Type B pancreatic cell (in vitro differentiated cells): ENCODE measurements around the gene SNX32. TPM values are rescaled to one million over a fixed set of nuclear protein-coding genes. Genes with fewer than 3 reads are reported as not detected.

ENCODE experiments used
- DNase-seq: peaks from one replicate; pipeline ENCODE4 v3.0.0; 2021; ENCODE audit warnings: mixed read lengths; ENCODE audit not compliant: unreplicated experiment; ENCODE audit errors: extremely low spot score
- H3K27ac Mint-ChIP-seq: 2 replicates; pipeline ENCODE4 v1.8.0; 2021; ENCODE audit warnings: mild to moderate bottlenecking, mixed read lengths
- H3K27me3 Mint-ChIP-seq: 2 replicates; pipeline ENCODE4 v1.8.0; 2021; ENCODE audit warnings: mixed read lengths
- H3K36me3 Mint-ChIP-seq: 2 replicates; pipeline ENCODE4 v1.8.0; 2021; ENCODE audit warnings: mixed read lengths
- H3K4me1 Mint-ChIP-seq: one replicate; pipeline ENCODE4 v1.8.0; 2021; ENCODE audit warnings: mixed read lengths; ENCODE audit not compliant: unreplicated experiment
- H3K4me3 Mint-ChIP-seq: 2 replicates; pipeline ENCODE4 v1.8.0; 2021; ENCODE audit warnings: mild to moderate bottlenecking, mixed read lengths
- H3K9me3 Mint-ChIP-seq: 2 replicates; pipeline ENCODE4 v1.8.0; 2021; ENCODE audit warnings: mixed read lengths
- CTCF ChIP-seq: fragments of 200-600 bp; sonication (generic); conservative IDR thresholded peaks from 2 replicates; pipeline ENCODE4 v1.5.0; 2021; ENCODE audit warnings: antibody characterized with exemption, mild to moderate bottlenecking
- total RNA-seq: library from RNA; stranded (reverse); gene quantifications from 2 replicates; pipeline ENCODE4 v1.2.1, GENCODE V29; 2021; ENCODE audit warnings: low replicate concordance

The SNX32 gene
- total RNA-seq, 1 donor from 2014 or later = 4.2 TPM

- Mint-ChIP-seq H3K36me3 (no peaks in the 10 kb centered on the region), H3K27me3 (peaks cover 5% of the 10 kb centered on the region), H3K9me3 (no peaks in the 10 kb centered on the region), H3K4me3 (peak within 1 kb of the TSS; percentile 94), H3K27ac (peak within 1 kb of the TSS; percentile 88), H3K4me1 (peaks cover 5% of the 10 kb centered on the region)
- no peak for DNase-seq
- no peak for TF ChIP-seq CTCF
These were observed 39.0 kb downstream of the SNX32 start, which contains the start of gene EFEMP2 for GRCh38 chr11:65872586-65873317. TSS of gene EFEMP2 (minus strand) at chr11:65872800. CDS start at chr11:65872354, 446 bp downstream.

- TF ChIP-seq CTCF = no peak
- Mint-ChIP-seq H3K27ac (peak overlapping the region; percentile 88), H3K4me1 (peaks cover 4% of the 10 kb centered on the region), H3K36me3 (no peaks in the 10 kb centered on the region), H3K4me3 (peak overlapping the region; percentile 94), H3K27me3 (peaks cover 5% of the 10 kb centered on the region), H3K9me3 (no peaks in the 10 kb centered on the region)
- DNase-seq = peak; percentile 96
These were observed 39.8 kb downstream of the SNX32 start for GRCh38 chr11:65873318-65874156.

GRCh38 chr11:65879617-65880016, 45.9 kb downstream of the SNX32 start, which contains the start of gene CTSW:
TSS of gene CTSW (plus strand) at chr11:65879837. CDS start at chr11:65879855, 18 bp downstream.
- H3K4me3 Mint-ChIP-seq = no peak within 1 kb of the TSS
- H3K9me3 Mint-ChIP-seq = no peaks in the 10 kb centered on the region
- H3K27ac Mint-ChIP-seq = no peak within 1 kb of the TSS
- TF ChIP-seq CTCF = no peak
- peaks cover 3% of the 10 kb centered on the region for H3K36me3 Mint-ChIP-seq
- peaks cover 3% of the 10 kb centered on the region for H3K4me1 Mint-ChIP-seq
- DNase-seq = no peak
- H3K27me3 Mint-ChIP-seq = no peaks in the 10 kb centered on the region

GRCh38 chr11:65880027-65880426, 46.3 kb downstream of the SNX32 start:
- Mint-ChIP-seq H3K4me3 (no peak overlapping the region), H3K4me1 (peaks cover 5% of the 10 kb centered on the region), H3K9me3 (no peaks in the 10 kb centered on the region), H3K27ac (no peak overlapping the region), H3K36me3 (peaks cover 5% of the 10 kb centered on the region), H3K27me3 (no peaks in the 10 kb centered on the region)
- no peak for TF ChIP-seq CTCF
- no peak for DNase-seq

- DNase-seq = no peak
- Mint-ChIP-seq H3K27ac (no peak overlapping the region), H3K27me3 (no peaks in the 10 kb centered on the region), H3K36me3 (peaks cover 5% of the 10 kb centered on the region), H3K4me3 (no peak overlapping the region), H3K4me1 (peaks cover 5% of the 10 kb centered on the region), H3K9me3 (no peaks in the 10 kb centered on the region)
- no peak for TF ChIP-seq CTCF
These were observed 47.2 kb downstream of the SNX32 start for GRCh38 chr11:65880844-65881421.
